K562 (cell line): ENCODE measurements around the gene RAVER2. TPM values are rescaled to one million over a fixed set of nuclear protein-coding genes. Genes with fewer than 3 reads are reported as not detected.

ENCODE experiments used
- FOXJ2 ChIP-seq: fragments of 200-800 bp; sonication (Bioruptor generic); IDR thresholded peaks from 2 replicates; pipeline ENCODE4 v1.6.1; 2016; ENCODE audit warnings: missing genetic modification characterization, missing compliant biosample characterization
- LEF1 ChIP-seq: fragments of 450-650 bp; IDR thresholded peaks from 2 replicates; pipeline ENCODE4 v1.6.1; 2016; ENCODE audit warnings: mild to moderate bottlenecking
- MEF2D ChIP-seq: conservative IDR thresholded peaks from 2 replicates; pipeline ENCODE4 v1.6.1; 2016; ENCODE audit warnings: low read depth, missing genetic modification characterization, missing compliant biosample characterization
- NCOR1 ChIP-seq: fragments of 450-650 bp; IDR thresholded peaks from 2 replicates; pipeline ENCODE4 v1.6.1; 2016; ENCODE audit warnings: mild to moderate bottlenecking, moderate library complexity
- SMAD4 ChIP-seq: fragments of 250-450 bp; sonication (Bioruptor Pico); conservative IDR thresholded peaks from 2 replicates; pipeline ENCODE4 v1.8.0; 2021; ENCODE audit warnings: inconsistent platforms, mild to moderate bottlenecking, moderate library complexity
- TCF3 ChIP-seq: sonication (generic); formaldehyde crosslinking; IDR thresholded peaks from 2 replicates; pipeline ENCODE4 v1.4.0; 2020; ENCODE audit warnings: mild to moderate bottlenecking, missing genetic modification reagents
- TEAD4 ChIP-seq, 2 experiments: sonication (generic) in 1 of 2; formaldehyde crosslinking in 1 of 2; IDR thresholded peaks; 2 replicates each; pipeline versions ENCODE4 v1.6.1 to v1.8.0; 2012 to 2022; ENCODE audit warnings: borderline replicate concordance in 1 of 2, inconsistent platforms in 1 of 2, low read length in 1 of 2, mild to moderate bottlenecking in 1 of 2, missing genetic modification reagents in 1 of 2
- ZC3H4 ChIP-seq: sonication (generic); formaldehyde crosslinking; IDR thresholded peaks from 2 replicates; pipeline ENCODE4 v1.9.0; 2021; ENCODE audit warnings: missing genetic modification reagents, borderline replicate concordance
- ZC3H8 ChIP-seq: fragments of 450-650 bp; IDR thresholded peaks from 2 replicates; pipeline ENCODE4 v1.6.1; 2017
- ZEB2 ChIP-seq: fragments of 450-650 bp; IDR thresholded peaks from 2 replicates; pipeline ENCODE4 v1.6.1; 2016
- ZNF175 ChIP-seq: fragments of 200-800 bp; sonication (Bioruptor generic); IDR thresholded peaks from 2 replicates; pipeline ENCODE4 v1.6.1; 2016; ENCODE audit warnings: low read depth, mild to moderate bottlenecking, missing genetic modification characterization, missing compliant biosample characterization
- ZNF436 ChIP-seq: fragments of 250-450, 450-650 bp; sonication (Bioruptor Pico); formaldehyde crosslinking; IDR thresholded peaks from 2 replicates; pipeline ENCODE4 v1.7.0; 2020; ENCODE audit warnings: mild to moderate bottlenecking
- polyA plus RNA-seq, 8 experiments: library from polyadenylated mRNA; depleted of rRNA in 4 of 8; stranded (reverse) in 5 of 8; unstranded in 3 of 8; fragments of >200 nt; fragmentation: Nextera tagmentation in 2 of 8; fragmentation: Illumina TruSeq in 1 of 8; extraction: Ambion mirVana in 2 of 8; extraction: Trizol in 1 of 8; gene quantifications; 2 replicates each; pipeline versions ENCODE4 v1.2.1 to v1.2.3, GENCODE V29; 2011 to 2014; ENCODE audit warnings: inconsistent platforms in 1 of 8, missing spikeins in 1 of 8
- total RNA-seq, 7 experiments: library from RNA; depleted of rRNA in 6 of 7; stranded (reverse); fragments of >200 nt in 6 of 7; fragmentation: Illumina TruSeq in 2 of 7; extraction: Trizol in 2 of 7; gene quantifications; 2 replicates each; pipeline versions ENCODE4 v1.2.1 to v1.2.3, GENCODE V29; 2011 to 2021; ENCODE audit warnings: low replicate concordance in 1 of 7
- TF ChIP-seq, protein P1 (sequence below): fragments of 450-650 bp; IDR thresholded peaks from 2 replicates; pipeline ENCODE4 v1.6.1; 2016; ENCODE audit warnings: mild to moderate bottlenecking, moderate library complexity
- TF ChIP-seq, protein P2 (sequence below), 3 experiments: fragments of 200-800 bp in 1 of 3; fragments of 250-450 bp in 1 of 3; fragments of 450-650 bp in 1 of 3; sonication (Bioruptor Pico) in 1 of 3; sonication (Bioruptor generic) in 1 of 3; formaldehyde crosslinking in 1 of 3; IDR thresholded peaks; 2 replicates each; pipeline versions ENCODE4 v1.6.1 to v1.8.0; 2016 to 2022; ENCODE audit warnings: mild to moderate bottlenecking in 2 of 3, missing genetic modification characterization in 2 of 3, missing compliant biosample characterization in 1 of 3, moderate library complexity in 1 of 3

The RAVER2 gene
- total and polyA plus RNA-seq, 9 of the 15 experiments (the other 6 are each of a cell fraction or from before 2014, with no cell fraction given), result 1.8 to 6.1 (median 4.4) TPM

DNA sequence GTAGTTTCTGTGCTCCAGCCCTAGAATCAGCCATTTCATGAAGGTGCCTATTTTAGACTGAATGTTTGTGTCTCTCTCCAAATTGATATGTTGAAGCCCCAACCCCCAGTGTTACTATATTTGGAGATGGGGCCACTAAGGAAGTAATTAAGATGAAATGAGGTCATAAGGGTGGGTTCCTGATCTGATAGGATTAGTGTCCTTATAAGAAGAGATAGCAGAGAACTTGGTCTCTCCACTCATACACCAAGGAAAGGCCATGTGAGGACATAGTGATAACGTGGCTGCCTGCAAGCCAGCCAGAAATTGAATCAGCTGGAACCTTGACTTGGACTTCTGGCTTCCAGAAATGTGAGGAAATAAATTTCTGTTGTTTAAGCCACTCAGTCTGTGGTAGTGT, 12.3 kb downstream of the RAVER2 start (continued):
- TF ChIP-seq, protein P1, sequence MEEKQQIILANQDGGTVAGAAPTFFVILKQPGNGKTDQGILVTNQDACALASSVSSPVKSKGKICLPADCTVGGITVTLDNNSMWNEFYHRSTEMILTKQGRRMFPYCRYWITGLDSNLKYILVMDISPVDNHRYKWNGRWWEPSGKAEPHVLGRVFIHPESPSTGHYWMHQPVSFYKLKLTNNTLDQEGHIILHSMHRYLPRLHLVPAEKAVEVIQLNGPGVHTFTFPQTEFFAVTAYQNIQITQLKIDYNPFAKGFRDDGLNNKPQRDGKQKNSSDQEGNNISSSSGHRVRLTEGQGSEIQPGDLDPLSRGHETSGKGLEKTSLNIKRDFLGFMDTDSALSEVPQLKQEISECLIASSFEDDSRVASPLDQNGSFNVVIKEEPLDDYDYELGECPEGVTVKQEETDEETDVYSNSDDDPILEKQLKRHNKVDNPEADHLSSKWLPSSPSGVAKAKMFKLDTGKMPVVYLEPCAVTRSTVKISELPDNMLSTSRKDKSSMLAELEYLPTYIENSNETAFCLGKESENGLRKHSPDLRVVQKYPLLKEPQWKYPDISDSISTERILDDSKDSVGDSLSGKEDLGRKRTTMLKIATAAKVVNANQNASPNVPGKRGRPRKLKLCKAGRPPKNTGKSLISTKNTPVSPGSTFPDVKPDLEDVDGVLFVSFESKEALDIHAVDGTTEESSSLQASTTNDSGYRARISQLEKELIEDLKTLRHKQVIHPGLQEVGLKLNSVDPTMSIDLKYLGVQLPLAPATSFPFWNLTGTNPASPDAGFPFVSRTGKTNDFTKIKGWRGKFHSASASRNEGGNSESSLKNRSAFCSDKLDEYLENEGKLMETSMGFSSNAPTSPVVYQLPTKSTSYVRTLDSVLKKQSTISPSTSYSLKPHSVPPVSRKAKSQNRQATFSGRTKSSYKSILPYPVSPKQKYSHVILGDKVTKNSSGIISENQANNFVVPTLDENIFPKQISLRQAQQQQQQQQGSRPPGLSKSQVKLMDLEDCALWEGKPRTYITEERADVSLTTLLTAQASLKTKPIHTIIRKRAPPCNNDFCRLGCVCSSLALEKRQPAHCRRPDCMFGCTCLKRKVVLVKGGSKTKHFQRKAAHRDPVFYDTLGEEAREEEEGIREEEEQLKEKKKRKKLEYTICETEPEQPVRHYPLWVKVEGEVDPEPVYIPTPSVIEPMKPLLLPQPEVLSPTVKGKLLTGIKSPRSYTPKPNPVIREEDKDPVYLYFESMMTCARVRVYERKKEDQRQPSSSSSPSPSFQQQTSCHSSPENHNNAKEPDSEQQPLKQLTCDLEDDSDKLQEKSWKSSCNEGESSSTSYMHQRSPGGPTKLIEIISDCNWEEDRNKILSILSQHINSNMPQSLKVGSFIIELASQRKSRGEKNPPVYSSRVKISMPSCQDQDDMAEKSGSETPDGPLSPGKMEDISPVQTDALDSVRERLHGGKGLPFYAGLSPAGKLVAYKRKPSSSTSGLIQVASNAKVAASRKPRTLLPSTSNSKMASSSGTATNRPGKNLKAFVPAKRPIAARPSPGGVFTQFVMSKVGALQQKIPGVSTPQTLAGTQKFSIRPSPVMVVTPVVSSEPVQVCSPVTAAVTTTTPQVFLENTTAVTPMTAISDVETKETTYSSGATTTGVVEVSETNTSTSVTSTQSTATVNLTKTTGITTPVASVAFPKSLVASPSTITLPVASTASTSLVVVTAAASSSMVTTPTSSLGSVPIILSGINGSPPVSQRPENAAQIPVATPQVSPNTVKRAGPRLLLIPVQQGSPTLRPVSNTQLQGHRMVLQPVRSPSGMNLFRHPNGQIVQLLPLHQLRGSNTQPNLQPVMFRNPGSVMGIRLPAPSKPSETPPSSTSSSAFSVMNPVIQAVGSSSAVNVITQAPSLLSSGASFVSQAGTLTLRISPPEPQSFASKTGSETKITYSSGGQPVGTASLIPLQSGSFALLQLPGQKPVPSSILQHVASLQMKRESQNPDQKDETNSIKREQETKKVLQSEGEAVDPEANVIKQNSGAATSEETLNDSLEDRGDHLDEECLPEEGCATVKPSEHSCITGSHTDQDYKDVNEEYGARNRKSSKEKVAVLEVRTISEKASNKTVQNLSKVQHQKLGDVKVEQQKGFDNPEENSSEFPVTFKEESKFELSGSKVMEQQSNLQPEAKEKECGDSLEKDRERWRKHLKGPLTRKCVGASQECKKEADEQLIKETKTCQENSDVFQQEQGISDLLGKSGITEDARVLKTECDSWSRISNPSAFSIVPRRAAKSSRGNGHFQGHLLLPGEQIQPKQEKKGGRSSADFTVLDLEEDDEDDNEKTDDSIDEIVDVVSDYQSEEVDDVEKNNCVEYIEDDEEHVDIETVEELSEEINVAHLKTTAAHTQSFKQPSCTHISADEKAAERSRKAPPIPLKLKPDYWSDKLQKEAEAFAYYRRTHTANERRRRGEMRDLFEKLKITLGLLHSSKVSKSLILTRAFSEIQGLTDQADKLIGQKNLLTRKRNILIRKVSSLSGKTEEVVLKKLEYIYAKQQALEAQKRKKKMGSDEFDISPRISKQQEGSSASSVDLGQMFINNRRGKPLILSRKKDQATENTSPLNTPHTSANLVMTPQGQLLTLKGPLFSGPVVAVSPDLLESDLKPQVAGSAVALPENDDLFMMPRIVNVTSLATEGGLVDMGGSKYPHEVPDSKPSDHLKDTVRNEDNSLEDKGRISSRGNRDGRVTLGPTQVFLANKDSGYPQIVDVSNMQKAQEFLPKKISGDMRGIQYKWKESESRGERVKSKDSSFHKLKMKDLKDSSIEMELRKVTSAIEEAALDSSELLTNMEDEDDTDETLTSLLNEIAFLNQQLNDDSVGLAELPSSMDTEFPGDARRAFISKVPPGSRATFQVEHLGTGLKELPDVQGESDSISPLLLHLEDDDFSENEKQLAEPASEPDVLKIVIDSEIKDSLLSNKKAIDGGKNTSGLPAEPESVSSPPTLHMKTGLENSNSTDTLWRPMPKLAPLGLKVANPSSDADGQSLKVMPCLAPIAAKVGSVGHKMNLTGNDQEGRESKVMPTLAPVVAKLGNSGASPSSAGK, result peak; percentile 34; the same call in 1 of the 2 replicates
- TF ChIP-seq ZNF436 (CRISPR knock-in tag) (no peak), FOXJ2 (tag) (peak; percentile 92), TEAD4 (IDR thresholded peaks at IDR 0.05; ENCODE audit: low read length) (peak; percentile 25), TEAD4 (CRISPR knock-in tag; IDR thresholded peaks at IDR 0.05; ENCODE audit: borderline replicate concordance) (no peak), LEF1 (peak; percentile 34; the same call in 1 of the 2 replicates), ZC3H8 (no peak), TCF3 (CRISPR knock-in tag) (peak; percentile 62), ZEB2 (no peak), ZNF175 (CRISPR knock-in tag) (peak; percentile 73; the same call in 1 of the 2 replicates), ZC3H4 (no peak), SMAD4 (CRISPR knock-in tag) (peak; percentile 38; the same call in 1 of the 2 replicates), MEF2D (tag) (peak; percentile 98), NCOR1 (peak; percentile 71)
- TF ChIP-seq, protein P2, sequence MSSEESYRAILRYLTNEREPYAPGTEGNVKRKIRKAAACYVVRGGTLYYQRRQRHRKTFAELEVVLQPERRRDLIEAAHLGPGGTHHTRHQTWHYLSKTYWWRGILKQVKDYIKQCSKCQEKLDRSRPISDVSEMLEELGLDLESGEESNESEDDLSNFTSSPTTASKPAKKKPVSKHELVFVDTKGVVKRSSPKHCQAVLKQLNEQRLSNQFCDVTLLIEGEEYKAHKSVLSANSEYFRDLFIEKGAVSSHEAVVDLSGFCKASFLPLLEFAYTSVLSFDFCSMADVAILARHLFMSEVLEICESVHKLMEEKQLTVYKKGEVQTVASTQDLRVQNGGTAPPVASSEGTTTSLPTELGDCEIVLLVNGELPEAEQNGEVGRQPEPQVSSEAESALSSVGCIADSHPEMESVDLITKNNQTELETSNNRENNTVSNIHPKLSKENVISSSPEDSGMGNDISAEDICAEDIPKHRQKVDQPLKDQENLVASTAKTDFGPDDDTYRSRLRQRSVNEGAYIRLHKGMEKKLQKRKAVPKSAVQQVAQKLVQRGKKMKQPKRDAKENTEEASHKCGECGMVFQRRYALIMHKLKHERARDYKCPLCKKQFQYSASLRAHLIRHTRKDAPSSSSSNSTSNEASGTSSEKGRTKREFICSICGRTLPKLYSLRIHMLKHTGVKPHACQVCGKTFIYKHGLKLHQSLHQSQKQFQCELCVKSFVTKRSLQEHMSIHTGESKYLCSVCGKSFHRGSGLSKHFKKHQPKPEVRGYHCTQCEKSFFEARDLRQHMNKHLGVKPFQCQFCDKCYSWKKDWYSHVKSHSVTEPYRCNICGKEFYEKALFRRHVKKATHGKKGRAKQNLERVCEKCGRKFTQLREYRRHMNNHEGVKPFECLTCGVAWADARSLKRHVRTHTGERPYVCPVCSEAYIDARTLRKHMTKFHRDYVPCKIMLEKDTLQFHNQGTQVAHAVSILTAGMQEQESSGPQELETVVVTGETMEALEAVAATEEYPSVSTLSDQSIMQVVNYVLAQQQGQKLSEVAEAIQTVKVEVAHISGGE (CRISPR knock-in tag; IDR thresholded peaks at IDR 0.05), result 0 out of 6 replicates have a peak, but pooled peaks of 1 of the 3 experiments have one; percentile 10
